Stimulated activated CD4-positive, alpha-beta T cell treated with anti-CD3 and anti-CD28 coated beads, Interleukin-4, amount 100 ng/mL, for 1 hour (primary cell): ENCODE results near the gene RBAK.
"Not testable (repeated sequence)": the region's sequence is repeated elsewhere in the genome, so short reads cannot be mapped to it uniquely, and the experiment has no call there.

ENCODE experiments used
- DNase-seq: peaks from one replicate; pipeline ENCODE4 v3.0.0-alpha.2; 2020

Gene RBAK

DNA sequence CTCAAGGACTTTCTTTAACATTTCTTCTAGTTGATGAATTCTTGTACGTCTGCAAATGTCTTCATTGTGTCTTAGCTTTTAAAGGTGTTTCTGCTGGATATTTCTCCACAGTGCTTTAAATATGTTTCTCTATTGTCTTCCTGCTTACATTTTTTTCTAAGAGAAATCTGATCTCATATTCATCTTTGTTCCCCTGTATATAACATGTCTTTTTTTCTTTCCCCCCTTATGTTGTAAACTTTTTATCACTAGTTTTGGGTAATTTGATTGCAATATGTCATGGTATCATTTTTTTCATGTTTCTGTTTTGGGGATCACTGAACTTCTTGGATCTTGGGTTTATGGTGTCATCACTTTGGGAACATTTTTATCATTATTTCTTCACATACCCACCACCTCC lies 7.5 kb downstream of the RBAK start:
- DNase-seq = no peak

DNA sequence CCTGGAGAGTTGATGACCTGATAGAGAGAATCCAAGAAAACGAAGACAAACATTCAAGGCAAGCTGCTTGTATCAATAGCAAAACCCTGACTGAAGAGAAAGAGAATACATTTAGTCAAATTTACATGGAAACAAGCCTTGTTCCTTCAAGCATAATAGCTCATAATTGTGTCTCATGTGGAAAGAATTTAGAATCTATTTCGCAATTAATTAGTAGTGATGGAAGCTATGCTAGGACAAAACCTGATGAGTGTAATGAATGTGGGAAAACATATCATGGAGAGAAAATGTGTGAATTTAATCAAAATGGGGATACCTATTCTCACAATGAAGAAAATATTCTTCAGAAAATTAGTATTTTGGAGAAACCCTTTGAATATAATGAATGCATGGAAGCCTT lies 18.0 kb downstream of the RBAK start:
- no peak for DNase-seq

DNA sequence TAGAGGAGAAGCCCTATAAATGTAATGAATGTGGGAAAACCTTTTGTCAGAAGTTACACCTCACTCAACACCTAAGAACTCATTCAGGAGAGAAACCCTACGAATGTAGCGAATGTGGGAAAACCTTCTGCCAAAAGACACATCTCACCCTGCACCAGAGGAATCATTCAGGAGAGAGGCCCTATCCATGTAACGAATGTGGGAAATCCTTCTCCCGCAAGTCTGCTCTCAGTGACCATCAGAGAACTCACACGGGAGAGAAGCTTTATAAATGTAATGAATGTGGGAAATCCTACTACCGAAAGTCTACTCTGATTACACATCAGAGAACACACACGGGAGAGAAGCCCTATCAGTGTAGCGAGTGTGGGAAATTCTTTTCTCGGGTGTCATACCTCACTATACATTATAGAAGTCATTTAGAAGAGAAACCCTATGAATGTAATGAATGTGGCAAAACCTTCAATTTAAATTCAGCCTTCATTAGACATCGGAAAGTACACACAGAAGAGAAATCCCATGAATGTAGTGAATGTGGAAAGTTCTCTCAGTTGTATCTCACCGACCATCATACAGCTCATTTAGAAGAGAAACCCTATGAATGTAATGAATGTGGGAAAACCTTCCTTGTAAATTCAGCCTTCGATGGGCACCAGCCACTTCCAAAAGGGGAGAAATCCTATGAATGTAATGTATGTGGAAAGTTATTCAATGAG lies 18.9 kb downstream of the RBAK start:
- DNase-seq = no peak

DNA sequence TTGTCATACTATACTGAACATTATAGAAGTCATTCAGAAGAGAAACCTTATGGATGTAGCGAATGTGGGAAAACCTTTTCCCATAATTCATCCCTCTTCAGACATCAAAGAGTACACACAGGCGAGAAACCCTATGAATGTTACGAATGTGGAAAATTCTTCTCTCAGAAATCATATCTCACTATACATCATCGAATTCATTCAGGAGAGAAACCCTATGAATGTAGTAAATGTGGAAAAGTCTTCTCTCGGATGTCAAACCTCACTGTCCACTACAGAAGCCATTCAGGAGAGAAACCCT lies 19.4 kb downstream of the RBAK start:
- DNase-seq = no peak

DNA sequence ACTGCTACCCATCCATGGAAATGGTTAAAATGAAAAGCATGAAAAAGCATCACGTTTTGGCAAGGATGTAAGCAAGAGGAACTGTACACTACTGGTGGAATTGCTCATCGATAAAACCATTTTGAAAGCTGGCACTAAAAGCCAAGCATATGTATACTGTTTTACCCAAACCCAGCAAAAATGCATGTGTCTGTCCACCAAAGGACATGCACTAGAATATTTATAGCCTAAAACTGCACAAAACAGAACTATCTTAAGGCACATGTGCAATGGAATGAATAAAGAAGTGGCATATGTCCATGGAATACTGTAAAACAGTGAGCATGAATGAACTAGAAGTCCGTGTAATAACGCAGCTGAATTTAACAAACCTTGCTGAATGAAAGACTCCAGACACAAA lies 22.9 kb downstream of the RBAK start:
- DNase-seq = no peak

DNA sequence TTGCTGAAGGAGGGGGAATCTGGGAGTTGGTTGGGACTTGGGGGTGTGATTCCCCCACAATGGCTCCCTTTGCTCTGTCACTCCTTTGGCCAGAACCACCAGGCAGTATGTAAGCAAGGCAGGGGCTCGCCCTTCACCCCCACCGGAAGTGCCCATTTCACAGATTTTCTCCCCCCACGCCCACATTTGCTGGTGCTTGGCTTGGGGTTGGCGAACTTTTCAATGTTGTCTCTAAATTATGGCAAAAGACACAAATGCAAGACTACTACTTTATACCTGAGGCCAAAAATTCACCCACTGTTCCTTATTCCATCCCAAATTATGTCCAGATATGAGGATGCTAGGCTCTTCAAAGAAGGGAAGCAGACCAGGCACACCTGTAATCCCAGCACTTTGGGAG lies 24.5 kb downstream of the RBAK start:
- no peak for DNase-seq

DNA sequence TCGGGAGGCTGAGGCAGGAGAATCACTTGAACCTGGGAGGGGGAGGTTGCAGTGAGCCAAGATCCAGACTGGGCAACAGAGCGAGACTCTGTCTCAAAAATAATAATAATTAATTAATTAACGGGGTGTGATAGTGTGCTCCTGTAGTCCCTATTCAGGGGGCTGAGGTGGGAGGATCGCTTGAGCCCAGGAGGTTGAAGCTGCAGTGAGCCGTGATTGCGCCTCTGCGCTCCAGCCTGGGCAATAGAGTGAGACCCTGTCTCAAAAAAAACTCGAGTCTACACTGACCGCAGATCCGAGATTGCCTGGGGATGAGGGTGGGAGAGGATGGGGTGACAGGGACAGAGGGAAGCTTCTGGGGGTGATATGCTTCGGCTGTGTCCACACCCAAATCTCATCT lies 29.5 kb downstream of the RBAK start:
- DNase-seq = not testable (repeated sequence)

DNA sequence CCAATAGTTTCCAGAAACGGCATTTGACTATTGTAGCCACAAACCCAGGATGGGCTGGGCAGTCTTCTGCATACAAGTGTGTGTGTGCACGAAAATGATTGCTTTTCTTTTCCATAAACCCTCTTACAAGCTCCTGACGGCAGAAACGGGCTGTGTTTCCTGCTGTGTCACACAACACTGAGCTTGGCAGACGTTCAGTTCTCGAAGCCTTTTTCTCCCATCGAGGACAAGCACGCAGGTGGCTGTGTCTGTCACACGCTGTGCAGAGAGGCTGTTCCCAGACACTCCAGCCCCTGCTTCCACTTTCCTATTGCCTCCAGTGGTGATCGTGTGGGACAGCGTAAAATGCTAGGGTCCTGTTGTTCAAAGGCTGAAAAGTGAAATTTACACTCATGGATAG lies 32.1 kb downstream of the RBAK start:
- DNase-seq = no peak

DNA sequence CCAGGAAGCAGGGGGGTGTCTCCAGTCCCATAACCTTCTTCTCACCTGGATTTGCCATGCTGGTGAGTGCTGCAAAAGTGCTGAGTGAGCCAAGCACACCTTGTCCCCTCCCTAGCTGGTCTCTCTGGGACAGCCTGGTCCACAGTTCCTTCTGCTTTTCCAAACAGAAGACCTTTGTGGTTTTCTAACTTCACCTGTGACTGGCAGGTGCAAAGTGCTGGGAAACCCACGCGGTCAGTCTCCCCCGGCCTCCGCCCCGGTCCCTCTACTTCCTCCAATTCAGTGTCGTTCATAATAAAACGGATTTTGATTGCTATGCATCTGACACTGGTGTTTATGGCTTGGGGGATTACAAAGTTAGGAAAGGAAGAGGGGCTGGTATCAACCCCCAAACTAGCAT lies 37.1 kb downstream of the RBAK start:
- DNase-seq = no peak

DNA sequence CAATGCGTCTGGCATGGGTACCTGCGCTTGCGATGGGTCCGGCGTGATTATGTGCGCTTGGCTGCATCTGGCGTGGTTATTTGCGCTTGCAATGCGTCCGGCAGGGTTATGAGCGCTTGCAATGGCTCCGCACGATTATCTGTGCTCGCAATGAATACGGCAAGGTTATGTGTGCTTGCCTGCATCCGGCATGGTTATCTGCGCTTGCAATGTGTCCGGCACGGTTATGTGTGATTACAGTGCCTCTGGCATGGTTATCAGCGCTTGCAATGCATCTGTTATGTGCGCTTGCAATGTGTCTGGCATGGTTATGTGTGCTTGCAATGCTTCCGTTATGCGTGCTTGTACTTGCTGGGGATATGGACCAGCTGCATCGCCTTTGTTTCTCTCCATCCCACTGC lies 37.7 kb downstream of the RBAK start:
- DNase-seq = no peak

DNA sequence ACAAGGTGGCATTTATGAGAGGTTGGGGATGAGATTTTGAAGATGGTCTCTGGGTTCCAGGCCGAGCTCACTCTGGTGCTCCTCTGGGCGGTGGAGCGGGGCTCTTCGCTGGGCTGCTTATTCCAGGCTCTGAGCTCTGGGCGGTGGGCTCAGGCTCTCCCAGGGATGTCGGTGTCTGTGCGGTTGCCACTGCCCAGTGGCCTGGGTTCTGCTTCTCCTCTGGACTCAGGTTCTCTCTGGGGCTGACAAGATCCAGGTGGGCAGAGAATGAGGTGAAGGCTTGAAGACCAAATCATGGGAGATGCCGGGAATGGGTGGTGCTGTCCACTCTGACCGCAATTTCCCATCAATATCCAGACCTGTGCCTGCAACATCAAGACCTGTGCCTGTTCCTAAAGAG lies 40.6 kb downstream of the RBAK start:
- DNase-seq = no peak

DNA sequence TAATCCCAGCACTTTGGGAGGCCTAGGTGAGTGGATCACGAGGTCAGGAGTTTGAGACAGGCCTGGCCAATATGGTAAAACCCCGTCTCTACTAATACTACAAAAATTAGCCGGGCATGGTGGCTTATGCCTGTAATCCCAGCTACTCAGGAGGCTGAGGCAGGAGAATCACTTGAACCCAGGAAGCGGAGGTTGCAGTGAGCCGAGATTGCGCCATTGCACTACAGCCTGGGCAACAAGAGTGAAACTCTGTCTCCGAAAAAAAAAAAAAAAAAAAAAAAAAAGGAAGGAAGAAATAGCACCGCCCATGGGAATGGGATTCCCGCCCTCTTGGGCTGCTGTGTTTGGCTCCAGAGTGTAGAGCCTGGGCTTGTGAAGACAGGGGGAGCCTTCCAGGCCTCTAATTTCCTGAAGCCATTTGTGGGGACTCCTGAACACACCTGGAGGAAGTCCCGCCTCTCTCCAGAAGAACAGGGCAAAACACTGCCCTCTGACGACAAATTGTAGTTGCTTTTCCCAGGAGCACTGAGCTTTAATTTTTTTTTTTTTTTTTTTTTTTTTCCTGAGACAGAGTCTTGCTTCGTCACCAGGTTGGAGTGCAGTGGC lies 42.7 kb downstream of the RBAK start:
- not testable (repeated sequence) for DNase-seq

DNA sequence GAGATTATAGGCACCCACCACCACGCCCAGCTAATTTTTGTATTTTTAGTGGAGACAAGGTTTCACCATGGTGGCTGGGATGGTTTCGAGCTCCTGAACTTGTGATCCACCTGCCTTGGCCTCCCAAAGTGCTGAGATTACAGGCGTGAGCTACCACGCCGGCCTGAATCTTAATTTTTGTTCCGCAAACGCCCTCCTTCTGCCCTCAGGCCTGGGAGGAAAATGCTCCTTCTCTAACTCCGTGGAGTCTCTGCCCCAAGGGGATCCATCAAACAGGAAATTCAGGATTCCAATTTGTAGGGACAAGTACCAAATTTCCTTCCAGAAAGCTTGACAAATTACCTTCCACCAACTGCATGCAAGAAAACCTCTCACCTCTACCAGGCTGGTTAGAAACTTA lies 43.2 kb downstream of the RBAK start:
- DNase-seq = no peak

DNA sequence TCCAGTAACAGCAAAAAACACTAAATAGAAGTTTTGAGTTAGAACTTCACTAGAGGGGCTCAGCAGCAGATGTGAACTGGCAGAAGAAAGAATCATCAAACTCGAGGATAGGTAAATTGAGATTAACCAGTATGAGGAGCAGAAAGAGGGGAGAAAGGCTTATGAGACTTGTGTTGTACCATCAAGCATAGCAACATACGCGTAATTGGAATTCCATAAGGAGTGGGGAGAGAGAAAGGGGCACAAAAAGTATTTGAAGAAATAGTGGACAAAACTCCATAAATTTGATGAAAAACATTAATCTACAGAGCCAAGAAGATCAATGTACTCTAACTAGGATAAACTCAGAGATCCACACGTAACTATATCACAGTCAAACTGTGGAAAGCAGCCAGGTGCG lies 48.3 kb downstream of the RBAK start:
- DNase-seq = no peak

DNA sequence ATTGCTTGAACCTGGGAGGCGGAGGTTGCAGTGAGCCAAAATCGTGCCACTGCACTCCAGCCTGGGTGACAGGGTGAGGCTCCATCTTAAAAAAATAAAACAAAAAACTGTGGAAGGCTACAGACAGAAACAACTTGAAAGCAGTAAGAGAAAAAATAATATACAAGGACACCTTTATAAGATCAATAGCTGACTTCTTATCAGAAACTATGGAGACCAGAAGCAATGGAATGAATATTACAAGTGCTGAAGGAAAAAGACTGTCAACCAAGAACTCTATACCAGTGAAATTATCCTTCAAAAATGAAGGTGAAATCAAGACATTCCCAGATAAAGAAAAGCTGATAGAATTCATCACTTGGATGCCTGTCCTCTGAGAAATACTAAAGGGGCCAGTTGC lies 49.0 kb downstream of the RBAK start:
- no peak for DNase-seq

DNA sequence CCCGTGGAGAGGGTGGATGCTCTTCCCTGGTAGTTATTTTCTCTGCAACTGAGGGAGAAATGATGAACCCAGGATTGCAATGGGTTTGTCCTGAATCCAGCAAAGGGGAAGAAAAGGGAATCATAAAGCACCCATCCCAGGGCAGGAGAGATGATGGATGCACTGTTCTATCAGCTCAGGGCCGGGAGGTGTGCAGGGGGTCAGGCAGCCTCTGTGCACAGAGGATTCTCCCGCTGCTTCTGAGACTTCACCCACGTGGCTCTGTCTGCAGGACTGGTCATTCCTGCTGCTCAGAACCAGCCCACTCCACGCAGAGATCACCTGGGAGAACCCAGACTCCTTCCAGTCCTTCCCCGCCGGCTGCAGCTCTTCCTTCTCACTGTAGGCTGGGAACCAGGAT lies 70.7 kb downstream of the RBAK start:
- DNase-seq = no peak

DNA sequence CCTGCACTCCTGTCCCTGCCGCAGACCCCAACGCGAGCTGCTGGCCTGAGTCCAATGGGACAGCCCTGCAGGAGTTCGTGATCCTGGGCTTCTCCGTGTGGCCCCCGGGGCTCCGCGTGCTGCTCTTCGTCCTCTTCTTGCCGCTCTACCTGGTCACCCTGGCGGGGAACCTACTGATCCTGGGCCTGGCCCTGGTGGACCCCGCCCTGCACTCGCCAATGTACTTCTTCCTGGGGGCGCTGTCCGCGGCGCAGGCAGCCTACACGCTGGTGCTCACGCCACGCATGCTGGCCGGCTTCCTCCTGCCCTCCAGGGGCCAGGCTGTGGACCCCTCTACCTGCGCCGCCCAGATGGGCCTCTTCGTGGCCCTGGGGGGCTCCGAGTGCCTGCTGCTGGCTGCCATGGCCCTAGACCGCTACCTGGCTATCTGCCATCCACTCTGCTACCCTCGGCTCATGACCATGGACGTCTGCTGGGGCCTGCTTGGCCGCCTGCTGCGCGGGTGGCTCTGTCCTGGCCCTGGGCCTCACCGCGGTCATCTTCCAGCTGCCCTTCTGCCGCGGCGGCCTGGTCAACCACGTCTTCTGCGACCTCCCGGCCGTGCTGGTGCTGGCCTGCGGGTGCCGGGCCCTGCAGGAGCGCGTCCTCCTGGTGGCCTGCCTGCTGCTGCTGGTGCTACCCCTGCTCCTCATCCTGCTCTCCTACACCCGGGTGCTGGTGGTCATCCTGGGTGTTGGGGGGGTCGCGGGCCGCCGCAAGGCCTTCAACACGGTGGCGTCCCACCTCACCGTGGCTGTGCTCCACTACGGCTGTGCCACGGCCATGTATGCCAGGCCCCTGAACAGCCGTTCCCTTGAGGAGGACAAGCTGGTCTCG lies 71.7 kb downstream of the RBAK start:
- no peak for DNase-seq
